Stimulated activated CD4-positive, alpha-beta T cell treated with anti-CD3 and anti-CD28 coated beads, Interleukin-15, amount 100 ng/mL, for 48 hours (primary cell): ENCODE data around the gene NSUN3.
"Not testable (repeated sequence)": the region's sequence is repeated elsewhere in the genome, so short reads cannot be mapped to it uniquely, and the experiment has no call there.

Source experiments
- DNase-seq, 2 donors: peaks; one replicate each; pipeline ENCODE4 v3.0.0-alpha.2; 2020; ENCODE audit warnings: low read depth in 2 of 2

NSUN3 gene

DNA sequence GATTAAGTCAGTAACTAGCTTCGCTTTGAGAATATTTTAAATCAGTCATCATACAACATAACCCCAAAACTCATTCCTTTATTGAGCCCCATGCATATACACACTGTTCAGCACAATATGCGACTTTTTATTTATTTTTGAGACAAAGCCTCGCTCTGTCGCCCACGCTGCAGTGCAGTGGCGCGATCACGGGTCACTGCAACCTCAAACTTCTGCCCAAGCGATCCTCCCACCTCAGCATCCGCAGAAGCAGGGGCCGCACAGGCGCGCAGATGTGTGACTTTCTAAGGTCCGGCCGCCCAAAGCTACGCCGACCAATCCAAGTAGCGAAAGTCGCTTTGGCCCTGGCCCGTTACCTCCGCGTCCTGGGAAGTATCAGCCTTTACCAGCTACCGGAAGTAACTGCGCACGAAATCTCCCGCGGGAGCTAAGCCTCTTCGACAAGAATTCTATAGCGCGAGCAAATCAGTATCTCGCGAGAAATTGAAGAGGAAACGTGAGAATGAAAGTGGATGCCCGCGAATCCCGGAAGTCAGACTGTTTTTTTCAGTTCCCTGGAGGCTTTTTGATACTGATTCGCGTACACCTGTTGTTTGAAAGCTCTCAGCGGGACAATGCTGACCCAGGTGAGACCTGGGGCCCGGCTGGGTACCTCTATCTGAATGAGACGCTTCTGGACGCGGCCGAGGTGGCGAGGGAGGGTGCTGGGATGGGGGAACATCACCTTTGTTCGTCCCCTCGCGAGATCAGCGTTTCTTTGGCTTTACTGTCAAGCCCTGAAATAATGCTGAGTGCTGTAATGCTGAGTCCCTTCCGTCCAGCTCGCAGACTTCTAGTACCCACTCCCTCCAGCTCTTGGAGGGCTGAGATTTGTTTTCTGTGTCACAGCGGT is at the start of gene NSUN3, which contains the start of gene DHFR2:
Gene NSUN3, plus strand, starts transcription at position 549 of the 892 bp plus-strand sequence. Its CDS starts 66 bp downstream, at position 615.
Gene DHFR2, minus strand, starts transcription at position 404 of the 892 bp plus-strand sequence. CDS start 1,405 bp downstream, outside the sequence.
- peak; percentile 70 to 72 for DNase-seq

DNA sequence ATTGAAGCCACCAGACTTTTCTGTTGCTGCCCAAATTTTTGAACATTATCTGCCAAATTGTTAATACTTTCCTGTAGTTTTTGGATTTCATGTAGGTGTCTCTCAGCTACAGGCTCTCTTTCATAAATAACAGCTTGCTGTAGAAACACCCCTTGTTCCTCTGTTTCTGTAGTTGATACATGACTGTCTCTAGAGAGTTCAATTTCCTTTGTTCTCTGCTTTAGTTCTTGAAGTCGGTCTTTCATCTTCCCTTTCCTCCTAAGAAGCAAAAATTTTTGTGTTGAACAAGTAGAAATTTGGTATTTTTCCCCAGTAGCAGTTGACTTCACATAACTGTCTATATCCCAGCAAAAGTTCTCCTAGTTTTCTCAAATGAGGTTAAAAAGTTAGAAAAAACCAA is 47.8 kb upstream of the NSUN3 start:
- DNase-seq: no peak

- DNase-seq: no peak
These were observed 43.2 kb upstream of the NSUN3 start for GRCh38 chr3:94019659-94020058.

GRCh38 chr3:94020293-94020692 is 42.6 kb upstream of the NSUN3 start:
- no peak for DNase-seq

GRCh38 chr3:94024385-94024784 is 38.5 kb upstream of the NSUN3 start:
- no peak for DNase-seq

- DNase-seq: no peak
These were observed 36.2 kb upstream of the NSUN3 start for GRCh38 chr3:94026623-94027022.

DNA sequence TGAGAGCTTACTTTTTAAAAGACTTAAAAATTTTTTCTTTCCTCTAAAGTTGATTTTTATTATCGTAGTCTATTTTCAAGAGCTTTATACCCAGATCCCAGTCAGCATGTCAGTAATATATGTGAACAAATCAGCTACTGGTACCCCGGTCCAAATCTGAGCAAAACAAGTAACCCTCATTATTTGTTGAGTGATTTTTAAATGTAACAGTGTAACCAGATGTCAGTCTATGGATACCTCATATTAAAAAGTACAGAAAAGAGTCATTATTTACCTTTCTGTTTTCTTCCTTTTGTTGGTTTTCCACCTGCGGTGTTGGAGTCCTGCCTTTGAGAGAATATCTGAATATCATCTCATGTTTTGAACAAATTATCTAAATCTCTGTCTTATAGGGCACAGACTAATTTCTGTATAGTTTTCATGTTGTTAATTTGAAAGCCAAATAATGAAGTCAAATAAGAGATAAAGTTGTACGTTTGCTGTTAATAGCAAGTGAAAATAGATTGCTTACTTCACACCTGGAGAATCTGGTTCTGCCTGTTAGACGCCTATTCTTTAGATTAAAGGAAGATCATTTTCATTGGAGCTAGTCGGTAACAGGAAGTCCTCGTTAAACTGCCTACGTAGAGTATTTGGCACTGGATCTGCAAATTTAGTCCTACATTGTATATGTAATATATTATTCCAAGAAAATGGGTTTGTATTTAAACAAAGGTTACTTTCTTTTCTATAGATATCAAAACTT is 34.6 kb upstream of the NSUN3 start, which contains the start of gene STX19:
Gene STX19, minus strand, starts transcription at position 505 of the 745 bp plus-strand sequence. CDS start 13,328 bp downstream, outside the sequence.
- DNase-seq: no peak

DNA sequence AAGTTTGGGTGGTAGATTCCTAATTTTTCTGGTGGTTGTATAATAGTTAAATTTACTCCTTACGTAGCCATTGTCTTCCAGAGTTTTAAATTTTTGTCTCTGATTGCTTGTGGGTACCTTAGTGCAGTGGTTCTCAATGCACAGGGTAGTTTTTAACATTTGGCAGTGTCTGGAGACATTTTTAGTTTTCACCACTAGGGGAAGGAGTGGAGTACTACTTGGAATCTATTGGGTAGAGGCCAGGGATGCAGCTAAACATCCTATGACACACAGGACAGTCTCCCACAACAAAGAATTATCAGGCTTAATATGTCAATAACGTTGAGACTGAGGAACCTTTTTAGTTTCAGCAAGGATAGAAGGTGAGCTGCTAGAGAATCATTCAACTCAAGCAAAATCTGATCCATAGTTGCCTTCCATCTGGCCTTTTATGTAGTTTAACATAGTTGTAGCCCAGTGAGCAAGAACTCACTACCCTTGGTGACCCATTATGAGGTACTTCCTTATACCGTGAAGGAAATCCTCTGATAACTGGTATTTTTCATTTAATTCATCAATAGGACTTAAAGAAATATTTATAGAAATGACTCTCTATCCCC is 25.9 kb upstream of the NSUN3 start:
- no peak for DNase-seq

DNA sequence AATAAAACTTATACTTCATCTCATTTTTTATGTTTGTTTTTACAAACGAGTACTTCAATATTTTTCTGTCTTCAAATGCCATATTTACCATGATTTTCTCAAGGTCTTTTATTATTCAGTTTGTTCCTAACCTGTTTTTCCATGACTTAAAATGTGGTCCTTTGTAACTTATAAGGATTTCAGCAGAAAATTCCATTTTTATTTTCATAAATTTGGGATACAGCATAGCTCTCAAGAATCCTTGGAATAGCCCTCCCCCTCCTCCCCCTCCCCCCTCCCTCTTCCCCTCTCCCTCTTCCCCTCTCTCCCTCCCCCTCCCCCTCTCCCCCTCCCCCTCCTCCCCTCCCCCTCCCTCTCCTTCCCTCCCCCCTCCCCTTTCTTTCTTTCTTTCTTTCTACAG is 19.6 kb upstream of the NSUN3 start:
- no peak for DNase-seq

GRCh38 chr3:94044100-94044936 is 18.5 kb upstream of the NSUN3 start:
- DNase-seq: not testable (repeated sequence)

DNA sequence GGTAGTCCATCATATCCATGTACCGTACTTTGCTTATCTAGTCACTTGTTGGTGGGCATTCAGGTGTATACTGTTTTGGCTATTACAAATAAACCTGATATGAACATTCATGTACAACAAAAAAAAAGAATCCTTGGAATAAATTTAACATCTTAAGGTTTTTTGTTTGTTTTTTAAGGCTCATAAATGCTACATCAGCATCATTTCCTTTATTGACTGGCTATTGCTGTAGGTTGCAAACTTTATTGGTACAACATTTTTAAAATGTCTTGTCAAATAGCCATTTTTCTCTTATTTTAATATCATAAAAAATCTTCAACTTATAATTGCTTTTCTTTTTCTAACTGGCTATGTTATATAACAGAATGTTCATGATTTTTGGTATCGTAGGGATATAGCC is 16.3 kb upstream of the NSUN3 start:
- no peak for DNase-seq

- DNase-seq: no peak
These were observed 13.6 kb upstream of the NSUN3 start for GRCh38 chr3:94049267-94049666.

GRCh38 chr3:94050546-94050945 is 12.3 kb upstream of the NSUN3 start:
- DNase-seq: no peak

DNA sequence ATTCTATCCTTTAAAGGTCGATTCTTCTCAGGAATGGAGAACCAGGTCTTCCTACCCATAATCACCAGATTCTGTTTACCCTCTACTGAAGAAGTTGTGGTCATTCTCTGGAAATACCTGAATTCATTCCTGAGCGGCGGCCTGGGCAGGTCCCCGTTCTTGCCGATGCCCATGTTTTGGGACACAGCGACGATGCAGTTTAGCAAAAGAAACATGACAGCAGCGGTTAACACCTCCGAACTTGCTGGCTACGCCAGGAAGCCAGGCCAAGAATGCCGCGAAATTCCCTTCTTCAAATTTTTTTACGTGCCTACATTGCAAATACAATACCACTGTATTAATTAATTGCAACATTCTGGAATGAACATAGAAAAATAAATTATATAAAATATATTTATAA is 1.6 kb upstream of the NSUN3 start:
- no peak for DNase-seq

- DNase-seq: no peak
These were observed 747 bp downstream of the NSUN3 start for GRCh38 chr3:94063496-94064119.

DNA sequence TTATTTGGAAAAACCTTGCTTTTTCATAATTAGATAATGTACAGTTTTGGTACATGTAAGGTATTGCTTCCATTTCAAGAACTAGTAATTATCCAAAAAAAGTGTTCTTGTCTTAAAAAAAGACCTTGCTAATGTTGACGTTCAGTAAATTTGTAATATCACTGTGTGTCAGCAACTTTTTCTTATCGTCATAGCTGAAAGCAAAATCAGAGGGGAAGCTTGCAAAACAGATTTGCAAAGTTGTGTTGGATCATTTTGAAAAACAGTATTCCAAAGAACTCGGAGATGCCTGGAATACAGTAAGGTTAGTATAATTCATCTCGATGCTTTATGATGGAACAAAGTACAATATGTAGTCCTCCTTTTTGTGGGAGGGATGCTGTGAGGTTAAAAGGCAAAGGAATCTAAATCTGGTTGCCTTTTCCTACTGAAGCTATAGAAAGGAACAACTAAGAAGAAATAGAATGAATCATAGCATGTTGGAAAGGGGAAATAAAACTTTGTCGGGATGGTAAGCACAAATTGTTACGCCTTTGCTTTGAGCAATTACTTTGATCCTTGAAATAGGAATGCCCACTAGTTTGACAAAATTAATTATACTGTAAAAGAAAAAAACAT is 1.5 kb downstream of the NSUN3 start:
- DNase-seq: no peak

- no peak for DNase-seq
These were observed 2.3 kb downstream of the NSUN3 start for GRCh38 chr3:94065122-94065521.

DNA sequence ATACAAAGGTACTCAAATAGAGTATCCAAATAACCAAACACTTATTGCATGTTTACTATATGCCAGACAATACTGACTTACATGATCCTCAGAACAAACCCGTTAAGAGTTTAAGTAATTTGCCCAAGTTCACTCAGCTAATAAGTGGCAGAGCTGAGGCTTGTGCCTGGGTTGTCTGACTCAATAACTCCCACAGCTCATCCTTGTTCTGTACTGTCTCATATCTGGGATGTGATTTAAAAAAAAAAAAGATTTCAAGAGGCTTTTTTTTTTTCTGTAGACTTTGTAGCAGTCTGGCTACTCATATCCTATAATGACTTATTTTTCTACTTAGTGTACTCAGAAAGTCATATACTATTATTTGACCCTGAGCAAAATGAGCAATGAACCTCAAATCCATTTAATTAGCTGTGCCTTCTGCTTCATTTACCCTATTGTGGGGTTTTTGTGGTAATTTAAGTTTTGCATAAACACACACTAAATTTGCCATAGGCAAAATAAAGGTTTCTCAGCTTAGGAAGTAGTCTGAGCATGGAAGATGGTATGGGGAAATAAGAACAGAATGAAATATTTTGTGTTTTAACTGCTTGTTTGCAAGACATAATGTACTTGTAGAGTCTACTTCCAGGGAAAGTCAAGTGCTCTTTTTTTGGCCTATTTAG is 3.1 kb downstream of the NSUN3 start:
- DNase-seq: no peak
